ENCODE data around the gene RBM33. TPM values are rescaled to one million over a fixed set of nuclear protein-coding genes. Genes with fewer than 3 reads are reported as not detected.

RBM33 gene
- total and polyA plus RNA-seq, 10 of the 15 experiments (the other 5 are each of a cell fraction or from before 2014, with no cell fraction given) = 4.7 to 67.2 (median 24.3) TPM

GRCh38 chr7:155751409-155751808, 106.9 kb downstream of the RBM33 start:
- Histone ChIP-seq H3K4me3 (peak overlapping the region; percentile 15; the same call in 1 of the 2 replicates), H3K27me3 (replicated peaks in 1 of 2; ENCODE audit: control insufficient read depth in 2 of 2, insufficient read depth in 2 of 2, low read length in 1 of 2) (no peaks in the 10 kb centered on the region), H3K79me2 (ENCODE audit: control insufficient read depth, insufficient read depth, low read length) (peaks cover 78% of the 10 kb centered on the region), H4K20me1 (ENCODE audit: control insufficient read depth, insufficient read depth) (no peaks in the 10 kb centered on the region), H3K36me3 (ENCODE audit: control insufficient read depth in 2 of 2, insufficient read depth in 2 of 2, low read length in 1 of 2) (peaks cover 1 to 4% of the 10 kb centered on the region in 2 experiments; a peak in 1 of 4 replicates), H2AFZ (ENCODE audit: control insufficient read depth, low read depth, low read length) (no peak overlapping the region), H3K9me3 (replicated peaks; ENCODE audit: control insufficient read depth, insufficient read depth, low read length) (no peaks in the 10 kb centered on the region; the same call in 2 of the 3 replicates), H3K4me2 (ENCODE audit: control insufficient read depth, insufficient read depth) (peak overlapping the region; percentile 3; the same call in 1 of the 2 replicates), H3K27ac (ENCODE audit: control insufficient read depth, insufficient read depth) (peak overlapping the region; percentile 86), H3K9ac (ENCODE audit: control insufficient read depth, insufficient read depth, low read length) (no peak overlapping the region), H3K4me1 (ENCODE audit: control insufficient read depth, insufficient read depth, low read length) (peaks cover 47% of the 10 kb centered on the region)
- ChIA-PET SMC1A (ENCODE audit: uncharacterized antibody, unreplicated experiment) (interaction anchor here (1.5 kb wide), 1 partner anchor 153 kb away, joined by 6 read pairs; no protein-coding TSS in a partner anchor), POLR2A (no interaction called here), CTCF (interaction anchor here (3.9 kb wide), 1 partner anchor 152 kb away, joined by 15 read pairs; no protein-coding TSS in a partner anchor), RAD21 (ENCODE audit: unreplicated experiment) (no interaction called here)
- 54% methylated on average over 4 of the region's 4 CpGs for WGBS (ENCODE audit: insufficient coverage, insufficient replicate concordance, low lambda C conversion rate, missing lambda C conversion rate)
- DNase-seq (ENCODE audit: low read depth, low spot score) (no peak), FAIRE-seq (no peak), ATAC-seq (no peak)
- in situ Hi-C loops (cut with MboI) (loop anchor here (10.0 to 25.0 kb wide), 2 partner anchors 364 to 547 kb away; no protein-coding TSS in a partner anchor), intact Hi-C loops (cut with micrococcal nuclease; ENCODE audit: unreplicated experiment) (loop anchor here (10.0 kb wide), 1 partner anchor 547 kb away; no protein-coding TSS in a partner anchor)
- BruUV-seq (replicated peaks) = no TSS peak
- TF ChIP-seq E2F8 (IDR thresholded peaks at IDR 0.05; ENCODE audit: low read depth, partially characterized antibody) (no peak), SRF (IDR thresholded peaks at IDR 0.05; ENCODE audit: low read depth in 2 of 2, low read length in 2 of 2) (peak in 1 of 2 experiments; percentile 71; a peak in 1 of 4 replicates)
